IMR-90 (cell line): ENCODE results near the gene FANK1. TPM values are rescaled to one million over a fixed set of nuclear protein-coding genes. Genes with fewer than 3 reads are reported as not detected.
"Not testable (repeated sequence)": the region's sequence is repeated elsewhere in the genome, so short reads cannot be mapped to it uniquely, and the experiment has no call there.

Source experiments
- ATAC-seq: fragments of 200-7000 bp; cut with Tn5 transposase; 2 replicates; pipeline ENCODE4 v1.9.1; 2020; ENCODE audit warnings: low read depth, mild to moderate bottlenecking, moderate library complexity
- BruUV-seq: library from RNA; stranded (reverse); fragments of 400-500 nt; replicated peaks from 2 replicates; lab custom pipeline; 2021; lab: Mats Ljungman, UMichigan
- CTCF ChIA-PET: fragments of 300-600 bp; formaldehyde crosslinking; extraction: SDS; loops from one replicate; lab custom pipeline; 2021; ENCODE audit warnings: antibody characterized with exemption; lab: Yijun Ruan, JAX
- POLR2A ChIA-PET: fragments of 300-600 bp; sonication (Branson Sonifier 250); formaldehyde crosslinking; loops from one replicate; lab custom pipeline; 2022; ENCODE audit warnings: antibody characterized with exemption; ENCODE audit not compliant: unreplicated experiment; lab: Charles Lee
- DNase-seq: peaks from one replicate; pipeline ENCODE4 v3.0.0; 2013
- H2AFZ ChIP-seq: replicated peaks from 2 replicates; pipeline ENCODE3; 2013; ENCODE audit warnings: low read length, mild to moderate bottlenecking; ENCODE audit not compliant: poor library complexity
- H2AK5ac ChIP-seq: 2 replicates; pipeline ENCODE4 v1.6.1; 2013; ENCODE audit warnings: low read depth, low read length, inconsistent platforms
- H2AK9ac ChIP-seq: replicated peaks from 2 replicates; pipeline ENCODE3; 2013; ENCODE audit warnings: mild to moderate bottlenecking, low read depth, low read length, moderate library complexity; ENCODE audit not compliant: poor library complexity
- H2BK120ac ChIP-seq: 2 replicates; pipeline ENCODE4 v1.6.1; 2013; ENCODE audit warnings: low read depth, low read length, inconsistent platforms
- H2BK15ac ChIP-seq: 3 replicates; pipeline ENCODE4 v1.6.1; 2013; ENCODE audit warnings: low read depth, low read length, inconsistent platforms
- H2BK20ac ChIP-seq: 2 replicates; pipeline ENCODE4 v1.6.1; 2013; ENCODE audit warnings: low read depth, mild to moderate bottlenecking, inconsistent platforms, low read length, moderate library complexity
- H2BK5ac ChIP-seq: 2 replicates; pipeline ENCODE4 v1.6.1; 2013; ENCODE audit warnings: mild to moderate bottlenecking, low read depth, low read length, inconsistent platforms; ENCODE audit not compliant: poor library complexity, severe bottlenecking
- H3K14ac ChIP-seq: replicated peaks from 2 replicates; pipeline ENCODE4 v1.6.1; 2013; ENCODE audit warnings: low read depth, low read length, inconsistent platforms
- H3K18ac ChIP-seq: 2 replicates; pipeline ENCODE4 v1.6.1; 2013; ENCODE audit warnings: low read depth, low read length, control low read depth
- H3K23ac ChIP-seq: 2 replicates; pipeline ENCODE4 v1.6.1; 2013; ENCODE audit warnings: low read depth, low read length, inconsistent platforms
- H3K27ac ChIP-seq: 2 replicates; pipeline ENCODE4 v1.5.1; 2013; ENCODE audit warnings: mild to moderate bottlenecking, control low read depth, low read length; ENCODE audit not compliant: insufficient read depth
- H3K27me3 ChIP-seq: 2 replicates; pipeline ENCODE4 v1.6.1; 2013; ENCODE audit warnings: low read length; ENCODE audit not compliant: control insufficient read depth, insufficient read depth
- H3K36me3 ChIP-seq: 2 replicates; pipeline ENCODE4 v1.6.1; 2013; ENCODE audit warnings: low read length, mixed read lengths; ENCODE audit not compliant: control insufficient read depth, insufficient read depth
- H3K4ac ChIP-seq: 2 replicates; pipeline ENCODE4 v1.6.1; 2013; ENCODE audit warnings: low read depth, low read length, inconsistent platforms
- H3K4me1 ChIP-seq: 2 replicates; pipeline ENCODE4 v1.6.1; 2013; ENCODE audit warnings: low read length, mixed read lengths; ENCODE audit not compliant: control insufficient read depth, insufficient read depth
- H3K4me2 ChIP-seq: 2 replicates; pipeline ENCODE4 v1.6.1; 2013; ENCODE audit warnings: low read depth, mild to moderate bottlenecking, control low read depth, low read length, moderate library complexity
- H3K4me3 ChIP-seq: 2 replicates; pipeline ENCODE4 v1.5.1; 2013; ENCODE audit warnings: low read depth, mild to moderate bottlenecking, control low read depth, low read length, moderate library complexity; ENCODE audit not compliant: insufficient read depth
- H3K56ac ChIP-seq: 2 replicates; pipeline ENCODE4 v1.6.1; 2013; ENCODE audit warnings: low read length, inconsistent platforms; ENCODE audit not compliant: insufficient read depth; ENCODE audit errors: extremely low read depth
- H3K79me1 ChIP-seq, 2 experiments: 2 replicates each; pipeline ENCODE4 v1.6.1; 2013; ENCODE audit warnings: low read length in 2 of 2, inconsistent platforms in 1 of 2, low read depth in 1 of 2
- H3K9ac ChIP-seq: 2 replicates; pipeline ENCODE4 v1.6.1; 2013; ENCODE audit warnings: low read depth, low read length, control low read depth
- H3K9me1 ChIP-seq: 2 replicates; pipeline ENCODE4 v1.6.1; 2013; ENCODE audit warnings: low read length, inconsistent platforms; ENCODE audit not compliant: insufficient read depth
- H3K9me3 ChIP-seq: 2 replicates; pipeline ENCODE4 v1.6.1; 2013; ENCODE audit warnings: low read length; ENCODE audit not compliant: control insufficient read depth, insufficient read depth
- H4K20me1 ChIP-seq: 2 replicates; pipeline ENCODE4 v1.6.1; 2013; ENCODE audit warnings: low read length, inconsistent platforms; ENCODE audit not compliant: insufficient read depth
- H4K5ac ChIP-seq: 2 replicates; pipeline ENCODE4 v1.6.1; 2013; ENCODE audit warnings: mild to moderate bottlenecking, low read depth, low read length, control low read depth
- H4K8ac ChIP-seq, 2 experiments: 2 replicates each; pipeline ENCODE4 v1.6.1; 2013; ENCODE audit warnings: low read depth in 2 of 2, low read length in 2 of 2, control low read depth in 1 of 2, inconsistent platforms in 1 of 2
- H4K91ac ChIP-seq: 2 replicates; pipeline ENCODE4 v1.6.1; 2013; ENCODE audit warnings: low read depth, low read length, inconsistent platforms; ENCODE audit not compliant: insufficient read depth
- WGBS, 2 experiments: methylation state at CpG; one replicate each; pipeline versions ENCODE4 v1.1.5 to v1.1.7; 2013; ENCODE audit warnings: missing lambda C conversion rate in 2 of 2; ENCODE audit not compliant: insufficient read length in 1 of 2; ENCODE audit errors: extremely low coverage in 2 of 2; 5-methylcytosine and 5-hydroxymethylcytosine counted together
- dilution Hi-C: fragments of 300-500 bp; cut with HindIII; formaldehyde crosslinking; loops from one replicate; pipeline ENCODE4 v1.14.3; 2018; ENCODE audit warnings: low sequenced_read_pairs; ENCODE audit not compliant: unreplicated experiment
- in situ Hi-C: fragments of 300-500 bp; cut with MboI; formaldehyde crosslinking; loops from 3 replicates; pipeline ENCODE4 v1.14.3; 2019; ENCODE audit warnings: low sequenced_read_pairs, inconsistent platforms, mixed read lengths
- intact Hi-C: fragments of 100-400 bp; cut with micrococcal nuclease; formaldehyde crosslinking; loops from 2 replicates; pipeline ENCODE4 v1.10.0; 2022
- polyA plus RNA-seq, 3 experiments: library from polyadenylated mRNA; depleted of rRNA; stranded (reverse); fragments of >200 nt; gene quantifications; 2 replicates each; pipeline ENCODE4 v1.2.3, GENCODE V29; 2012; ENCODE audit warnings: low replicate concordance in 1 of 3
- total RNA-seq: library from RNA; depleted of rRNA; stranded (reverse); fragments of >200 nt; gene quantifications from 2 replicates; pipeline ENCODE4 v1.2.3, GENCODE V29; 2012

The FANK1 gene
- total and polyA plus RNA-seq, 2 of the 4 experiments (the other 2 are of a cell fraction) = 0.90 to 2.2 TPM

DNA sequence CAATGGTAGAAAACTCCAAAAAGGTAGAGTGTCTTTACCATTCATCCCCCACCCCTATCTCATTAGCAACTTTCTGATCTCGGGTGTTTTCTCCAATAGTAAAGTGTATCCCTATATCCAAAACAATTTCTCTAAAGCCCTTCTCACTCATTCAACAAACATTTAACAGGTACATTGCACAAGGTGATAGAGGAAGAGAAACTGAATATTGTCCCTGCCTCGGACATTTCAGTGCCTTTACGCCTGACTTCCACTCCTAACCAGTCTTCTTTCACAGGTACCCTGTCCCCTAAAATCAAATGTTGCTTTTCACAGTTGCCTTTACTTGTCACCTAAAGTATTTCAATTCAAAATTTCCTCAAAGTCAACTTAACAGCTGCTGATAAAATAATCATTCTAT is 2.2 kb upstream of the FANK1 start:
- H3K18ac ChIP-seq, H3K23ac ChIP-seq, H4K91ac ChIP-seq, H2BK5ac ChIP-seq, H3K4me3 ChIP-seq, H3K9me1 ChIP-seq, H2AFZ ChIP-seq, H2AK9ac ChIP-seq, dilution Hi-C loops, H3K4me2 ChIP-seq, H3K9ac ChIP-seq, H2BK120ac ChIP-seq, in situ Hi-C loops, H3K14ac ChIP-seq, H3K36me3 ChIP-seq, H3K4me1 ChIP-seq, H4K8ac ChIP-seq, POLR2A ChIA-PET, CTCF ChIA-PET, H3K9me3 ChIP-seq, DNase-seq, H3K56ac ChIP-seq, H4K5ac ChIP-seq, H3K79me1 ChIP-seq, H2AK5ac ChIP-seq, H3K27ac ChIP-seq, H3K27me3 ChIP-seq, intact Hi-C loops, ATAC-seq, H2BK20ac ChIP-seq, H2BK15ac ChIP-seq, BruUV-seq, H3K4ac ChIP-seq, H4K20me1 ChIP-seq: not testable (repeated sequence)
- 100% methylated on average over 1 of the region's 3 CpGs; no CpG with 5 or more reads in 1 of the 2 experiments for WGBS, 2 experiments
